HepG2 (cell line): Measurements from ENCODE around the gene ARID3C. TPM values are rescaled to one million over a fixed set of nuclear protein-coding genes. Genes with fewer than 3 reads are reported as not detected.

Source experiments
- ASH2L ChIP-seq: fragments of 300-600, 200-600 bp; sonication (generic); IDR thresholded peaks from 2 replicates; pipeline ENCODE4 v1.7.0; 2017; ENCODE audit warnings: low read depth, mild to moderate bottlenecking, moderate library complexity, mixed read lengths, low read length; ENCODE audit not compliant: insufficient read length
- ATF1 ChIP-seq: IDR thresholded peaks from 2 replicates; pipeline ENCODE4 v1.6.1; 2016; ENCODE audit warnings: mild to moderate bottlenecking, control low read depth
- CREB1 ChIP-seq, 2 experiments: fragments of 450-650 bp in 1 of 2; IDR thresholded peaks; 2 replicates each; pipeline ENCODE4 v1.6.1; 2016 to 2017; ENCODE audit warnings: control low read depth in 1 of 2, mild to moderate bottlenecking in 1 of 2, missing compliant biosample characterization in 1 of 2, missing genetic modification characterization in 1 of 2
- DMAP1 ChIP-seq: IDR thresholded peaks from 2 replicates; pipeline ENCODE4 v1.6.1; 2016
- GATAD2A ChIP-seq: IDR thresholded peaks from 2 replicates; pipeline ENCODE4 v1.6.1; 2016
- HDAC1 ChIP-seq: sonication (generic); formaldehyde crosslinking; IDR thresholded peaks from 2 replicates; pipeline ENCODE4 v1.5.1; 2020; ENCODE audit warnings: mild to moderate bottlenecking, missing genetic modification reagents
- KMT2A ChIP-seq: sonication (generic); formaldehyde crosslinking; IDR thresholded peaks from 2 replicates; pipeline ENCODE4 v1.4.0; 2020; ENCODE audit warnings: missing genetic modification reagents
- MEIS2 ChIP-seq: sonication (generic); formaldehyde crosslinking; IDR thresholded peaks from 2 replicates; pipeline ENCODE4 v1.9.0; 2021; ENCODE audit warnings: mild to moderate bottlenecking, missing genetic modification reagents
- SAP130 ChIP-seq: IDR thresholded peaks from 2 replicates; pipeline ENCODE4 v1.6.1; 2016; ENCODE audit warnings: low read depth
- SMAD3 ChIP-seq: sonication (generic); formaldehyde crosslinking; IDR thresholded peaks from 2 replicates; pipeline ENCODE4 v1.4.0; 2020; ENCODE audit warnings: missing genetic modification reagents
- SP4 ChIP-seq: sonication (generic); formaldehyde crosslinking; IDR thresholded peaks from 2 replicates; pipeline ENCODE4 v1.8.1; 2023; ENCODE audit warnings: mild to moderate bottlenecking, missing genetic modification reagents
- THAP11 ChIP-seq: IDR thresholded peaks from 2 replicates; pipeline ENCODE4 v1.6.1; 2016; ENCODE audit warnings: missing biosample characterization, missing genetic modification reagents
- ZBTB21 ChIP-seq: sonication (generic); formaldehyde crosslinking; IDR thresholded peaks from 2 replicates; pipeline ENCODE4 v1.4.0; 2020; ENCODE audit warnings: missing genetic modification reagents
- ZFP36L2 ChIP-seq: sonication (generic); formaldehyde crosslinking; IDR thresholded peaks from 2 replicates; pipeline ENCODE4 v1.4.0; 2020; ENCODE audit warnings: missing genetic modification reagents
- ZFY ChIP-seq: sonication (generic); formaldehyde crosslinking; IDR thresholded peaks from 2 replicates; pipeline ENCODE4 v1.4.0; 2020; ENCODE audit warnings: missing genetic modification reagents
- ZNF232 ChIP-seq: sonication (generic); formaldehyde crosslinking; IDR thresholded peaks from 2 replicates; pipeline ENCODE4 v1.4.0; 2020; ENCODE audit warnings: missing genetic modification reagents, borderline replicate concordance
- ZNF30 ChIP-seq: sonication (generic); formaldehyde crosslinking; IDR thresholded peaks from 2 replicates; pipeline ENCODE4 v1.5.0; 2020; ENCODE audit warnings: mild to moderate bottlenecking, missing genetic modification reagents
- ZNF317 ChIP-seq: sonication (generic); formaldehyde crosslinking; IDR thresholded peaks from 2 replicates; pipeline ENCODE4 v1.5.0; 2020; ENCODE audit warnings: mild to moderate bottlenecking, missing genetic modification reagents
- ZNF33A ChIP-seq: sonication (generic); formaldehyde crosslinking; IDR thresholded peaks from 2 replicates; pipeline ENCODE4 v1.5.1; 2020; ENCODE audit warnings: missing genetic modification reagents, mild to moderate bottlenecking, moderate library complexity, borderline replicate concordance
- ZNF607 ChIP-seq: sonication (generic); formaldehyde crosslinking; IDR thresholded peaks from 2 replicates; pipeline ENCODE4 v1.5.1; 2020; ENCODE audit warnings: missing genetic modification reagents, mild to moderate bottlenecking, borderline replicate concordance
- ZNF788 ChIP-seq: sonication (generic); formaldehyde crosslinking; IDR thresholded peaks from 2 replicates; pipeline ENCODE4 v1.5.0; 2020; ENCODE audit warnings: mild to moderate bottlenecking, missing genetic modification reagents, borderline replicate concordance
- polyA plus RNA-seq, 8 experiments: library from polyadenylated mRNA; depleted of rRNA in 3 of 8; stranded (reverse) in 7 of 8; unstranded in 1 of 8; fragments of >200 nt; fragmentation: Illumina TruSeq in 4 of 8; extraction: Trizol in 4 of 8; gene quantifications; 2 replicates each; pipeline versions ENCODE4 v1.2.1 to v1.2.3, GENCODE V29; 2011 to 2016; ENCODE audit warnings: low read depth in 4 of 8, missing spikeins in 1 of 8, mixed read lengths in 1 of 8; ENCODE audit not compliant: insufficient read depth in 1 of 8
- total RNA-seq, 5 experiments: library from RNA; depleted of rRNA; stranded (reverse); fragments of >200 nt; fragmentation: Illumina TruSeq; extraction: Trizol; gene quantifications; 2 replicates each; pipeline ENCODE4 v1.2.3, GENCODE V29; 2016; ENCODE audit warnings: low read depth in 1 of 5
- TF ChIP-seq, protein P1 (sequence below): sonication (generic); formaldehyde crosslinking; IDR thresholded peaks from 2 replicates; pipeline ENCODE4 v1.5.1; 2020; ENCODE audit warnings: mild to moderate bottlenecking, missing genetic modification reagents, moderate library complexity
- TF ChIP-seq, protein P2 (sequence below): sonication (generic); formaldehyde crosslinking; conservative IDR thresholded peaks from 2 replicates; pipeline ENCODE4 v1.4.0; 2020; ENCODE audit warnings: missing genetic modification reagents

ARID3C gene
- total and polyA plus RNA-seq, 2 of the 13 experiments (the other 11 are each of a cell fraction or from before 2014, with no cell fraction given) = not detected

DNA sequence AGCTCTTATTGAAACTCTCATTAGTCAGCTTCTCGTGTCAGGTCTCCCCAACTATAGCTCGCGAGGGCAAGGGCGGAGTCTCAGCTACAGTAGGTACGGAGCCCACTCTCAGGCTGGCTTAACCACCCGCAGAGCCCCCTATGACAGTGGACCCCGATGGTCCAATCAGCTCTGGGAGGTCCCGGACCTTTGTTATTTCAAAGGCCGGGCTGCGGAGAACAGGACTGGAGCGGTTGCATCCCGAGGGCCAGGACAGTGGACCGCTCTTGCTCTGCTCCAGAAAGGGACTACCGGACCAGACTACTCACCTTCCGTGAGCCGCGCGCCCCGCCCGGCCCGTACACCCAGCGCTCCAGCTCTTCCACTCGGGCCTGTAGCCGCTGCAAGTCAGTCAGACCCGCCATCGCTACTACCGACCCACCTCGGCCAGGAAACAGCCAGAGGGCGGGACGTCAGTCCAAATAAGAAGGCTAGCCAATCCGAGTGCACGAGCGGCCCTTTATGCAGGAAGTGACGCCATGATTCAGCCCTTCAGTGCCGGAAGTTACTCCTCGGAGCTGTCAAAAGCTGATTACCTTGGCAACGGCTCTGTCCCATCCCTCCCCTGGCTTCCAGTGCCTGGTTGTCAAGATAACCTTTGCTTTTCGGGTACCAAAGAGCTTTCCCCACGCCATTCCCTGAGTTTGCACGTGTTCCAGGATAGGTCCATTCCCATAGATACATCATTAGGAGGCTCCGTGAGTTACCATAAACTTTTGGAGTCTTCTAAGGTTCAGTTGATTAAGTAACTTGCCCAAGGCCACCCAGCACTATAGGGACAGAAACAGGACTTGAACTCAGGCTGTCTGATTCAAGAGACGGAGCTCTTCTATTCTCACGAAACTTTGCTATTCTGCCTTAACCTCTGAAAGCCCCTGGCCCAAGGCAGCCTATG lies 8.5 kb downstream of the ARID3C start, which contains the start of gene DCTN3 (continued):
- TF ChIP-seq, protein P1, sequence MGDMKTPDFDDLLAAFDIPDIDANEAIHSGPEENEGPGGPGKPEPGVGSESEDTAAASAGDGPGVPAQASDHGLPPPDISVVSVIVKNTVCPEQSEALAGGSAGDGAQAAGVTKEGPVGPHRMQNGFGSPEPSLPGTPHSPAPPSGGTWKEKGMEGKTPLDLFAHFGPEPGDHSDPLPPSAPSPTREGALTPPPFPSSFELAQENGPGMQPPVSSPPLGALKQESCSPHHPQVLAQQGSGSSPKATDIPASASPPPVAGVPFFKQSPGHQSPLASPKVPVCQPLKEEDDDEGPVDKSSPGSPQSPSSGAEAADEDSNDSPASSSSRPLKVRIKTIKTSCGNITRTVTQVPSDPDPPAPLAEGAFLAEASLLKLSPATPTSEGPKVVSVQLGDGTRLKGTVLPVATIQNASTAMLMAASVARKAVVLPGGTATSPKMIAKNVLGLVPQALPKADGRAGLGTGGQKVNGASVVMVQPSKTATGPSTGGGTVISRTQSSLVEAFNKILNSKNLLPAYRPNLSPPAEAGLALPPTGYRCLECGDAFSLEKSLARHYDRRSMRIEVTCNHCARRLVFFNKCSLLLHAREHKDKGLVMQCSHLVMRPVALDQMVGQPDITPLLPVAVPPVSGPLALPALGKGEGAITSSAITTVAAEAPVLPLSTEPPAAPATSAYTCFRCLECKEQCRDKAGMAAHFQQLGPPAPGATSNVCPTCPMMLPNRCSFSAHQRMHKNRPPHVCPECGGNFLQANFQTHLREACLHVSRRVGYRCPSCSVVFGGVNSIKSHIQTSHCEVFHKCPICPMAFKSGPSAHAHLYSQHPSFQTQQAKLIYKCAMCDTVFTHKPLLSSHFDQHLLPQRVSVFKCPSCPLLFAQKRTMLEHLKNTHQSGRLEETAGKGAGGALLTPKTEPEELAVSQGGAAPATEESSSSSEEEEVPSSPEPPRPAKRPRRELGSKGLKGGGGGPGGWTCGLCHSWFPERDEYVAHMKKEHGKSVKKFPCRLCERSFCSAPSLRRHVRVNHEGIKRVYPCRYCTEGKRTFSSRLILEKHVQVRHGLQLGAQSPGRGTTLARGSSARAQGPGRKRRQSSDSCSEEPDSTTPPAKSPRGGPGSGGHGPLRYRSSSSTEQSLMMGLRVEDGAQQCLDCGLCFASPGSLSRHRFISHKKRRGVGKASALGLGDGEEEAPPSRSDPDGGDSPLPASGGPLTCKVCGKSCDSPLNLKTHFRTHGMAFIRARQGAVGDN = peak; percentile 78
- TF ChIP-seq KMT2A (CRISPR knock-in tag) (0 out of 2 replicates have a peak, but pooled peaks have one; percentile 49), ZFP36L2 (CRISPR knock-in tag) (no peak), ZNF33A (CRISPR knock-in tag) (no peak), SAP130 (CRISPR knock-in tag) (peak; percentile 95), DMAP1 (peak; percentile 32; the same call in 1 of the 2 replicates), MEIS2 (CRISPR knock-in tag) (peak; percentile 49; the same call in 1 of the 2 replicates), CREB1 (IDR thresholded peaks at IDR 0.05) (peak; percentile 87), CREB1 (CRISPR knock-in tag; IDR thresholded peaks at IDR 0.05) (peak; percentile 97), ZBTB21 (peak; percentile 64), SP4 (CRISPR knock-in tag) (peak; percentile 53; the same call in 1 of the 2 replicates), ZNF232 (CRISPR knock-in tag) (peak; percentile 70; the same call in 1 of the 2 replicates), ZNF317 (CRISPR knock-in tag) (0 out of 2 replicates have a peak, but pooled peaks have one; percentile 31), GATAD2A (CRISPR knock-in tag) (0 out of 2 replicates have a peak, but pooled peaks have one; percentile 26), ZNF788 (CRISPR knock-in tag) (peak; percentile 49; the same call in 1 of the 2 replicates), ZNF30 (CRISPR knock-in tag) (no peak), ZFY (CRISPR knock-in tag) (peak; percentile 75; the same call in 1 of the 2 replicates), ZNF607 (CRISPR knock-in tag) (peak; percentile 57; the same call in 1 of the 2 replicates), SMAD3 (CRISPR knock-in tag) (peak; percentile 53; the same call in 1 of the 2 replicates), THAP11 (peak; percentile 80), ASH2L (peak; percentile 21), HDAC1 (CRISPR knock-in tag) (peak; percentile 56; the same call in 1 of the 2 replicates), ATF1 (CRISPR knock-in tag) (peak; percentile 86)
- TF ChIP-seq, protein P2, sequence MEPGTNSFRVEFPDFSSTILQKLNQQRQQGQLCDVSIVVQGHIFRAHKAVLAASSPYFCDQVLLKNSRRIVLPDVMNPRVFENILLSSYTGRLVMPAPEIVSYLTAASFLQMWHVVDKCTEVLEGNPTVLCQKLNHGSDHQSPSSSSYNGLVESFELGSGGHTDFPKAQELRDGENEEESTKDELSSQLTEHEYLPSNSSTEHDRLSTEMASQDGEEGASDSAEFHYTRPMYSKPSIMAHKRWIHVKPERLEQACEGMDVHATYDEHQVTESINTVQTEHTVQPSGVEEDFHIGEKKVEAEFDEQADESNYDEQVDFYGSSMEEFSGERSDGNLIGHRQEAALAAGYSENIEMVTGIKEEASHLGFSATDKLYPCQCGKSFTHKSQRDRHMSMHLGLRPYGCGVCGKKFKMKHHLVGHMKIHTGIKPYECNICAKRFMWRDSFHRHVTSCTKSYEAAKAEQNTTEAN (CRISPR knock-in tag) = 0 out of 2 replicates have a peak, but pooled peaks have one; percentile 24
